Measurements from ENCODE around the gene PARD6B. TPM values are rescaled to one million over a fixed set of nuclear protein-coding genes. Genes with fewer than 3 reads are reported as not detected.

Gene PARD6B
- polyA plus RNA-seq, 4 donors = 19.1 to 26.8 (median 22.8) TPM

GRCh38 chr20:50723672-50724071, 7.7 kb upstream of the PARD6B start:
- no peak for DNase-seq (ENCODE audit: low read depth in 4 of 4, low spot score in 2 of 4)

GRCh38 chr20:50724112-50724725, 7.2 kb upstream of the PARD6B start:
- DNase-seq (ENCODE audit: low read depth in 4 of 4, low spot score in 2 of 4) = no peak

- no peak for DNase-seq (ENCODE audit: low read depth in 4 of 4, low spot score in 2 of 4)
Measured at GRCh38 chr20:50724851-50725723, 6.3 kb upstream of the PARD6B start.

GRCh38 chr20:50725724-50726005, 5.7 kb upstream of the PARD6B start:
- DNase-seq (ENCODE audit: low read depth in 4 of 4, low spot score in 2 of 4) = no peak

GRCh38 chr20:50726955-50727791, 4.2 kb upstream of the PARD6B start:
- DNase-seq (ENCODE audit: low read depth in 4 of 4, low spot score in 2 of 4) = no peak

GRCh38 chr20:50727792-50728485, 3.4 kb upstream of the PARD6B start:
- DNase-seq (ENCODE audit: low read depth in 4 of 4, low spot score in 2 of 4) = no peak

- DNase-seq (ENCODE audit: low read depth in 4 of 4, low spot score in 2 of 4) = no peak
Measured at GRCh38 chr20:50728486-50728980, 2.8 kb upstream of the PARD6B start.

GRCh38 chr20:50728981-50729874, 2.2 kb upstream of the PARD6B start:
- DNase-seq (ENCODE audit: low read depth in 4 of 4, low spot score in 2 of 4) = no peak

GRCh38 chr20:50729901-50730764, 1.2 kb upstream of the PARD6B start:
- no peak for DNase-seq (ENCODE audit: low read depth in 4 of 4, low spot score in 2 of 4)

- no peak for DNase-seq (ENCODE audit: low read depth in 4 of 4, low spot score in 2 of 4)
Measured at GRCh38 chr20:50730765-50731054, 670 bp upstream of the PARD6B start.

GRCh38 chr20:50731930-50732690, 730 bp downstream of the PARD6B start:
- no peak for DNase-seq (ENCODE audit: low read depth in 4 of 4, low spot score in 2 of 4)

GRCh38 chr20:50733644-50734349, 2.4 kb downstream of the PARD6B start:
- no peak for DNase-seq (ENCODE audit: low read depth in 4 of 4, low spot score in 2 of 4)

- no peak for DNase-seq (ENCODE audit: low read depth in 4 of 4, low spot score in 2 of 4)
Measured at GRCh38 chr20:50734730-50735679, 3.6 kb downstream of the PARD6B start.

- DNase-seq (ENCODE audit: low read depth in 4 of 4, low spot score in 2 of 4) = no peak
Measured at GRCh38 chr20:50735813-50736212, 4.4 kb downstream of the PARD6B start.

- no peak for DNase-seq (ENCODE audit: low read depth in 4 of 4, low spot score in 2 of 4)
Measured at GRCh38 chr20:50737352-50737751, 6.0 kb downstream of the PARD6B start.

GRCh38 chr20:50743087-50743486, 11.7 kb downstream of the PARD6B start:
- no peak for DNase-seq (ENCODE audit: low read depth in 4 of 4, low spot score in 2 of 4)

Data from left renal cortex interstitium (tissue), 4 donors.